Measurements from ENCODE around the gene ZC3H18. TPM values are rescaled to one million over a fixed set of nuclear protein-coding genes. Genes with fewer than 3 reads are reported as not detected.
A peak's percentile ranks its signal among the peaks of the same experiment; 100 is the strongest.

ZC3H18 gene
- total RNA-seq, 2 experiments from 2014 or later, result 83.4 to 88.7 TPM

GRCh38 chr16:88613911-88614817 lies 44.0 kb downstream of the ZC3H18 start:
- Mint-ChIP-seq H3K4me1 (peaks cover 9% of the 10 kb centered on the region), H3K9me3 (no peaks in the 10 kb centered on the region), H3K27ac (no peak overlapping the region), H3K36me3 (peaks cover 8% of the 10 kb centered on the region), H3K4me3 (no peak overlapping the region), H3K27me3 (no peaks in the 10 kb centered on the region)
- no peak for DNase-seq
- POLR2A ChIA-PET, result interaction anchor here (1.1 kb wide), 1 partner anchor 44 kb away, joined by 3 read pairs; the partner anchor contains the start of gene ZC3H18
- no peak for ATAC-seq (ENCODE audit: low read depth)

DNA sequence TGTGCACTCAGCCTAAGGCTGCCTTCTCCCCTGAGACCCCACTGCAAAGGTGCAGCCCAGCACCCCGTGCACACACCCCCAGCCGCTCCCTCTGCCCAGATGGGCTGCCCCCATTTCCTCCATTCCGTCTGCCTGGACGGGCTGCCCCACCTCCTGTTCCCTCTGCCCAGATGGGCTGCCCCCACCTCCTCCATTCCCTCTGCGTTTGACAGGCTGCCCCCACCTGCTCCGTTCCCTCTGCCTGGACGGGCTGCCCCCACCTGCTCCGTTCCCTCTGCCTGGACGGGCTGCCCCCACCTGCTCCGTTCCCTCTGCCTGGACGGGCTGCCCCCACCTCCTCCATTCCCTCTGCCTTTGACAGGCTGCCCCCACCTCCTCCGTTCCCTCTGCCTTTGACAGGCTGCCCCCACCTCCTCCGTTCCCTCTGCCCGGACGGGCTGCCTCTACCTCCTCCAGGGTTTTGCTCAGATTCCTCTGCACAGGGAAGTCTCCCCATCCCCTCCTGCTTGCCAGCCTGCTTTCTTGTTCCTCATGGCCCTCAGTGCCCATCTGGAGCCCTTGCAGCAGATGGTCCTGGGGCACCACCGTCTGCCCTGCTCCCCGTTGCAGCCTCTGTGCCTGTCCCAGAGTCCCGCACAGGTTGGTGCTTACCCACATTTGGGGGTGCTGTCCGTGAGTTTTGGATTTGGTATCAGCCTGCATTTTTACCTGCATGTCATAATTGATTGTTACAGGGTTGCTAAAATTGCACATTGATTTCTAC lies 44.8 kb downstream of the ZC3H18 start:
- Mint-ChIP-seq H3K36me3 (peaks cover 5% of the 10 kb centered on the region), H3K27me3 (no peaks in the 10 kb centered on the region), H3K27ac (no peak overlapping the region), H3K4me1 (peaks cover 13% of the 10 kb centered on the region), H3K4me3 (no peak overlapping the region), H3K9me3 (no peaks in the 10 kb centered on the region)
- POLR2A ChIA-PET, result no interaction called here
- ATAC-seq (ENCODE audit: low read depth), result no peak
- no peak for DNase-seq

GRCh38 chr16:88616320-88616719 lies 46.1 kb downstream of the ZC3H18 start:
- H3K36me3 Mint-ChIP-seq, result peaks cover 1% of the 10 kb centered on the region

DNA sequence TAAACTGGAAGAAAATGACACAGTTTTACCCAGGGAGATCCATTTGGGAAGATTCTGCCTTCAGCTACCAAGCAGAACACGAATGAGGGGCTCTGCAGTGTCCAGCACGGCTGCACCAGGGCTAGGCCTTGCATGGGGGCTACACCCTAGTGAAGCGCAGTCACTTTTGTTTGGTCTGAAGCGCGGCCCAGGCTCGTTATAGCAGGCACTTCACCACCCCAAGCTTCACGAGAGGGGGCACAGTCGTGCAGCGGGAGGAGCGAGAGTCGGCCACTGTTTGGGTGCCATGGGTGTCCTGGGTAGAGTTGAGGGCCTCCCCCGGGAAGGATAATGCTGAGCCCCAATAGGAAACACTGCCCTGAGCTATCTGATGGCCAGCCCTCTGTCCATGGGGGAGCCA lies 46.5 kb downstream of the ZC3H18 start:
- Mint-ChIP-seq H3K4me3 (no peak overlapping the region), H3K36me3 (peaks cover 1% of the 10 kb centered on the region), H3K9me3 (no peaks in the 10 kb centered on the region), H3K27ac (no peak overlapping the region), H3K27me3 (no peaks in the 10 kb centered on the region), H3K4me1 (peaks cover 21% of the 10 kb centered on the region)
- DNase-seq (no peak), ATAC-seq (ENCODE audit: low read depth) (no peak)
- POLR2A ChIA-PET, result interaction anchor here (1.3 kb wide), 1 partner anchor 86 kb away, joined by 3 read pairs; no protein-coding TSS in a partner anchor

More at GRCh38 chr16:88616320-88616719, 46.1 kb downstream of the ZC3H18 start:
- no peak overlapping the region for H3K4me3 Mint-ChIP-seq
- H3K9me3 Mint-ChIP-seq, result no peaks in the 10 kb centered on the region
- DNase-seq (no peak), ATAC-seq (ENCODE audit: low read depth) (no peak)
- H3K27ac Mint-ChIP-seq, result no peak overlapping the region
- H3K4me1 Mint-ChIP-seq, result peaks cover 21% of the 10 kb centered on the region
- POLR2A ChIA-PET, result interaction anchor here (1.3 kb wide), 1 partner anchor 86 kb away, joined by 3 read pairs; no protein-coding TSS in a partner anchor
- no peaks in the 10 kb centered on the region for H3K27me3 Mint-ChIP-seq

GRCh38 chr16:88617268-88618031 lies 47.2 kb downstream of the ZC3H18 start:
- Mint-ChIP-seq H3K9me3 (no peaks in the 10 kb centered on the region), H3K4me1 (peaks cover 21% of the 10 kb centered on the region), H3K27me3 (no peaks in the 10 kb centered on the region), H3K36me3 (peaks cover 1% of the 10 kb centered on the region), H3K4me3 (no peak overlapping the region), H3K27ac (no peak overlapping the region)
- POLR2A ChIA-PET, result interaction anchor here (1.3 kb wide), 1 partner anchor 85 kb away, joined by 3 read pairs; no protein-coding TSS in a partner anchor
- ATAC-seq (ENCODE audit: low read depth) (no peak), DNase-seq (no peak)

GRCh38 chr16:88618182-88618955 lies 48.2 kb downstream of the ZC3H18 start:
- Mint-ChIP-seq H3K27me3 (no peaks in the 10 kb centered on the region), H3K4me1 (peaks cover 19% of the 10 kb centered on the region), H3K9me3 (no peaks in the 10 kb centered on the region), H3K36me3 (peaks cover 5% of the 10 kb centered on the region), H3K4me3 (no peak overlapping the region), H3K27ac (peak overlapping the region; percentile 81)
- ATAC-seq (ENCODE audit: low read depth) (no peak), DNase-seq (no peak)
- POLR2A ChIA-PET, result no interaction called here

DNA sequence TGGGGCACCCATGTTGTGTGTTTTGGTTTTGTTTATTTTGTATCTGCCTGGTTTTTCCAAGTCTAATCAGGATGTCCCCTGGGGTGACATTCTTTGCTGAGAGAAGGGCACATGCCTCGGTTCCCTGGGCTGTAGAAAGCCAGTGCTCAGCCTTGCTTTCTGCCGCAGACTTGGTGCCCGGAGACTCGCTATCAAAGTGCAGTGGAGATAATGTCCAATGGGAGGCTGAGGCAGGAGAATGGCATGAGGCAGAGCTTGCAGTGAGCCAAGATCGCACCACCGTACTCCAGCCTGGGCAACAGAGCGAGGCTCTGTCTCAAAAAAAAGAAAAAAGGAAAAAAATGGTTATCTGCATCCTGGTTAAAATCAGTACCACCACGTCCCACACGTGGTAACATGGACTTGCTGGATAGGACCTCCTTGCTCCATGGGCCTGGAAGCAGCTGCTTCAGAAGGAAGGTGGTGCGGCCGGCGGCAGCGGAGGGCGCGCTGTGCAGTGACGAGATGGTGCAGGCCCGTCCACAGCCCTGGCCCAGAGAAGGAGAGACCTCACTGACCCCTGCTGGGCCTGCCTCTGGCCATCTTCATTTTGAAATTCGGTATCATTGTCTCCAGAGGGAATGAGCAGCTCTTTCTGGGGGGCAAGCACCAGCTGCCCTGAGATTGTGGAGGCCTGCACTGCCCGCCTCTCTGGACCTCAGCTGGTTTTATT lies 48.9 kb downstream of the ZC3H18 start:
- Mint-ChIP-seq H3K27me3 (no peaks in the 10 kb centered on the region), H3K36me3 (peaks cover 5% of the 10 kb centered on the region), H3K4me3 (no peak overlapping the region), H3K27ac (peak overlapping the region; percentile 81), H3K4me1 (peaks cover 19% of the 10 kb centered on the region), H3K9me3 (no peaks in the 10 kb centered on the region)
- POLR2A ChIA-PET, result interaction anchor here (0.8 to 2.0 kb wide), 6 partner anchors 10 to 85 kb away, joined by 3 to 8 read pairs (median 6); partner anchors contain the start of gene ZC3H18
- no peak for ATAC-seq (ENCODE audit: low read depth)
- DNase-seq, result no peak

GRCh38 chr16:88619859-88620815 lies 49.9 kb downstream of the ZC3H18 start:
- peak overlapping the region; percentile 81 for H3K27ac Mint-ChIP-seq
- no peaks in the 10 kb centered on the region for H3K27me3 Mint-ChIP-seq
- peak overlapping the region; percentile 50 for H3K4me3 Mint-ChIP-seq
- DNase-seq (peak; percentile 55), ATAC-seq (ENCODE audit: low read depth) (peak; percentile 77)
- no peaks in the 10 kb centered on the region for H3K9me3 Mint-ChIP-seq
- peaks cover 5% of the 10 kb centered on the region for H3K36me3 Mint-ChIP-seq
- POLR2A ChIA-PET, result interaction anchor here (0.6 to 2.0 kb wide), 10 partner anchors 9 to 165 kb away, joined by 3 to 8 read pairs (median 4); partner anchors contain the start of genes MVD and ZC3H18
- peaks cover 19% of the 10 kb centered on the region for H3K4me1 Mint-ChIP-seq

- no peak for DNase-seq
Observed at GRCh38 chr16:88622125-88622524, 51.9 kb downstream of the ZC3H18 start.

DNA sequence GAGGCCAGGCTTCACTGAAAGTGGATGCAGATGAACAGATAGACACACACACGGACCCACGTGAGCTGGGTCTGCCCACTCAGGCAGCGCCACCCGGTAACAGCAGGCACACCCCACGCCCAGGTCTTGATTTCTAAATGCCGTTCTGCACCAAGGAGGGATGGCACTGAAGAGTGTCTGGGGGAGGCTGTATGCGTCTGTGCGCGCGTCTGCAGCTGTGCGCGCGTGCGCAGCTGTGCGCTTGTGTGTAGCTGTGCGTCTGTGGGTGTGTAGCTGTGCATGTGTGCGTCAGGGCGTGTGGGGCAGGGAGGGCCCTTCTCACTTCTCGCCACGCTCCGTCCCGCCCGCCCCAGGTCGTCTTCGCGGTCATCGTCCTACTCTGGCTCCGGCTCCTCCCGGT lies 52.7 kb downstream of the ZC3H18 start:
- Mint-ChIP-seq H3K4me3 (no peak overlapping the region), H3K27ac (no peak overlapping the region), H3K36me3 (peaks cover 8% of the 10 kb centered on the region), H3K9me3 (no peaks in the 10 kb centered on the region), H3K4me1 (peaks cover 19% of the 10 kb centered on the region), H3K27me3 (no peaks in the 10 kb centered on the region)
- DNase-seq (no peak), ATAC-seq (ENCODE audit: low read depth) (no peak)
- POLR2A ChIA-PET, result interaction anchor here (0.9 kb wide), 1 partner anchor 11 kb away, joined by 3 read pairs; no protein-coding TSS in a partner anchor

More at GRCh38 chr16:88622125-88622524, 51.9 kb downstream of the ZC3H18 start:
- Mint-ChIP-seq H3K9me3 (no peaks in the 10 kb centered on the region), H3K36me3 (peaks cover 8% of the 10 kb centered on the region), H3K4me1 (peaks cover 19% of the 10 kb centered on the region), H3K4me3 (no peak overlapping the region), H3K27ac (peak overlapping the region; percentile 7), H3K27me3 (no peaks in the 10 kb centered on the region)
- no peak for ATAC-seq (ENCODE audit: low read depth)
- POLR2A ChIA-PET, result no interaction called here

DNA sequence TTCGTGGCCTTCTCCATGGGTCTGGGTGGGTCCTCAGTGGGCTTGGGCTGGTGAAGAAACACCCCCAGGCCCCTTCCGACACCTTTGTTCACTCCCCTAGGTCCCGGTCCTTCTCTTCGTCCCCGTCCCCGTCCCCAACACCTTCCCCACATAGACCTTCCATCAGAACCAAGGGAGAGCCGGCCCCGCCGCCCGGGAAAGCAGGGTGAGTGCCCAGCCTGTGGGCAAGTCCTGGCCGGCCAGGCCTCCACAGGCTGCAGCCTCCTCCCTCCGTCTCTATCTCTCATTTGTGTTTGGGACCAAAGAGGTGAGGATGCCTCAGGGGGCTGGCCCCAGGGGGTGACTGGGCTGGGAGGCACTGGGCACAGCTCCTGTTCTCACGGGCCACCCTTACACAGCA lies 53.7 kb downstream of the ZC3H18 start:
- H3K27ac Mint-ChIP-seq, result no peak overlapping the region
- peaks cover 17% of the 10 kb centered on the region for H3K4me1 Mint-ChIP-seq

More for the DNA sequence above, 53.7 kb downstream of the ZC3H18 start:
- Mint-ChIP-seq H3K27me3 (no peaks in the 10 kb centered on the region), H3K9me3 (no peaks in the 10 kb centered on the region), H3K36me3 (peaks cover 8% of the 10 kb centered on the region), H3K4me3 (no peak overlapping the region)
- POLR2A ChIA-PET, result interaction anchor here (0.9 kb wide), 1 partner anchor 10 kb away, joined by 3 read pairs; no protein-coding TSS in a partner anchor
- ATAC-seq (ENCODE audit: low read depth) (no peak), DNase-seq (no peak)

Data from activated naive CD8-positive, alpha-beta T cell treated with anti-CD3 and anti-CD28 coated beads, Interleukin-2, amount 10 ng/mL, durations not matched to agents 7 days and 5 days (primary cell).